HG02588 (cell line): ENCODE measurements around the gene OCA2.

ENCODE experiments used
- ATAC-seq: cut with Tn5 transposase; IDR thresholded peaks from one replicate; pipeline ENCODE4 v1.9.1; 2021; ENCODE audit warnings: mild to moderate bottlenecking, moderate library complexity; ENCODE audit not compliant: unreplicated experiment

The OCA2 gene

DNA sequence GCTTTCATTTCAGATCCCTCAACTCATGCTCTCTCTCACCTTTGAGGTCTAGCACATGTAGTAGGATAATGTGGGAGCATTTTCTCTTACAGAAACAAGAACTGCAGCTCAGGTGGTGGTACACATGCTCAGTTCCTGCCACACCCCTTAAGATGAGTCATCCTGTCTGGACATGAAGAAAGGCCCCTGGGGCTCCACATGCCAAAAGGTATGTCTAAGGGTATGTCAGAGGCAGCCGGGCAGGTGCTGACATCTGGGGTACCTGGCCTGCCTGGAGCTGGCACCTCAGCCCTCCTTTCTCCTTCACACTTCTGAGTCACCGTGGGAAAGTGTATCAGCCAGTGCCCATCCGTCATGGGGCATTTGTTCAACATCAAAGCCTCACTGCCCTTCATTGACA, 209.9 kb downstream of the OCA2 start:
- no peak for ATAC-seq

DNA sequence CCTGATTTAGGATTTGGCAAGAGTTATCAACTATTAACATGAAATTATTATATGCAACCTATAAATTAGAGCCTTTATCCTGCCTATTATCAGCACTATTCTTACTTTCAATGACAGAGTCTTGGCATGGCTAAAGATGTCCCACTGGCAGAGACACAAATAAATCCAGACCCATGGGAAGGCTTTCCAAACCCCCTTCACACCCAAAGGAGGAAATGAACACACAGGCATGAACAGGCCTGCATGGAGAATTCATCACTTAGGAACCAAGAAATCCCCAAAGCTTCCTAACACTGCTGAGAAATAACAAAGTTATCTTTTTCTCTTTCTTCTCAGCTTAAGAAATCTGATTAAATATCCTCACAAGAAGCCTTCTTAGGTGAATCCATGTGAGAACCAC, 213.9 kb downstream of the OCA2 start:
- ATAC-seq, result no peak

GRCh38 chr15:27884726-27885125, 214.4 kb downstream of the OCA2 start:
- ATAC-seq, result no peak

DNA sequence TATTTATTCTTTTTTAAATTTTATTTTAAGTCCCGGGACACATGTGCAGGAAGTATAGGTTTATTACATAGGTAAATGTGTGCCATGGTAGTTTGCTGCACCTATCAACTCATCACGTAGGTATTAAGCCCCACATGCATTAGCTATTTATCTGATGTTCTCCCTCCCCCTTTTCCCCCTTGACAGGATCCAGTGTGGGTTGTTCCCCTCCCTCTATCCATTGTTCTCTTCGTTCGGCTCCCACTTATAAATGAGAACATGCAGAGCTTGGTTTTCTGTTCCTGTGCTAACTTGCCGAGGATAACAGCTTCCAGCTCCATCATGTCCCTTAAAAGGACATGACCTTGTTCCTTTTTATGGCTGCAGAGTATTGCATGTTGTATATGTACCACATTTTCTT, 220.3 kb downstream of the OCA2 start:
- no peak for ATAC-seq

DNA sequence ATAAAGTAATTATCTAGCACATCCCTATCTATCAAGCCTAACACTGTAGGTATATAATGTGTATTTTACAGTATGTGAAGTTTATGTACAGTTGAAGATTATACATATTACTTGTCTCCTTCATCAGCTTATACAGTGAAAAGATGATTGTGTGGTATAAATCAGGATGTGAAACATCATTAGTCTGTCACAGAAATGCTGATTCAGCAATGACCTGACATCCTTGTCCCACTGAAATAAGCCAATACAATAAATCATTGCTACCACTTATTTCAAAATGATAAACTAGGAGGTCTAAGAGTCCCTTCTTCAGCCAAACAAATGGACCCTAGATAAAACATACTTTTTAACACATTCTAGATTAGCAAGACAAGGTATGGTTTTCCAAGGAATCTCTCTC, 225.3 kb downstream of the OCA2 start:
- no peak for ATAC-seq

DNA sequence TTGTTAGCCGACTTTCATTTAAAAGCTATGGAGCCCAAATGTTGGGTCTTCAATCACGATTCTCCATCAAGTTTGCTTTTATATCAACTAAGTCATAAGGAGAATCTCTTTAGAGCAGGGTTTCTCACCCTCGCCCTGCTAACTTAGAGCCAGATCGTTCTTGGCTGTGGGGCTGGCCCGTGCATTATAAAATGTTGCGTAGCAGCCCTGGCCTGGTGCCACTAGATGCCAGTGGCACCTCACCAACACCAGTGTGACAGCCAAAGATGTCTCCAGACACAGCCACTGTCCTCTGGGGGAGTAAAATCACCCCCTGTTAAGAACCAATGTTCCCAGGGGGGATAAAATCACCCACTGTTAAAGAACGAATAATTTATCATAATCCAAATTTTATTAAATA, 226.1 kb downstream of the OCA2 start:
- no peak for ATAC-seq

GRCh38 chr15:27872355-27872754, 226.8 kb downstream of the OCA2 start:
- ATAC-seq, result no peak

GRCh38 chr15:27871902-27872260, 227.2 kb downstream of the OCA2 start:
- ATAC-seq, result no peak

- ATAC-seq, result no peak
These were observed 227.8 kb downstream of the OCA2 start for GRCh38 chr15:27871078-27871901.

DNA sequence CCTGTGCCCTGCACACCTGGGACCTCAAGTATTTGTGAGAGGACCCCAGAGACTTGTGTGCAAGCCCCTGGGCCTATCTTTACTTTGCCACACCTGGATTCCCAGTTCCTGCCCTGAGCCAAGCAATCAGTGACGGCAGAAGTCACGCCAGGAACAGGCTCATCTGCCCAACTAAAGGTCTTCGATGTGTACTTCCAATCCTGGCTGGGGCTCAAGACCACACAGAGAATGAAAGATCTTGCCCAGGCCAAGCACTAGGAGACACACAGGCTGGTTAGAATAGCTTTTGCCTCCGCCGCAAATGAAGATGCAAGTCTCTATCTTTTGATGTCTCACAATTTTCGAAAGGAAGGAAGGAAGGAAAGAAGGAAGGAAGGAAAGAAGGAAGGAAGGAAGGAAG, 228.8 kb downstream of the OCA2 start:
- ATAC-seq, result no peak

- ATAC-seq, result no peak
These were observed 229.3 kb downstream of the OCA2 start for GRCh38 chr15:27869697-27870281.

DNA sequence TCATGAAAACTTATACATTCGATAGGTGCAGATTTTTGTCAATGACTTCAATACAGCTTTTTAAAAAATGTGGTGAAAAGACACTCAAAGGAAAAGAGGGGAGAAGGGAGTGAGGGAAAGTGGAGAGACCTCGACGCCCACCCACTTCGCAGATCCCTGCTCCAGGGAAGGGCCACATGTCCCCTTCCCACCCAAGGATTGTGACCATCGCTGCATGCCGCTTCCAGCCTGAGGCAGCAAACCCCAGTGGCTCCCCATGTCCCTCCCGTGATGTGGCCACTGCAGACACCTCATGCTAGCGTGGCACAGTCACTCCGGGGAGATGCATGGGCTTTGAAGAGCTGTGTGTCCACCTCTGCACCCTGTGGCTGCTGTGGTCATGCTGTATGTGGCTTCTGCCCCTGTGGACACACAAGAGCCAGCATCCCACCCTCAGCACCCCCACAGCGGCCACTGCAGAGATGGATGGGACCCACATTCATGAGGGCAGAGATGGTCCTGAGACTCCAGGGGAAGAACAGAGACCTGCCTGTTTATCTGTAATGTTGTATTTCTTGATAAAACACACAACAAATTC, 230.2 kb downstream of the OCA2 start:
- ATAC-seq, result no peak

DNA sequence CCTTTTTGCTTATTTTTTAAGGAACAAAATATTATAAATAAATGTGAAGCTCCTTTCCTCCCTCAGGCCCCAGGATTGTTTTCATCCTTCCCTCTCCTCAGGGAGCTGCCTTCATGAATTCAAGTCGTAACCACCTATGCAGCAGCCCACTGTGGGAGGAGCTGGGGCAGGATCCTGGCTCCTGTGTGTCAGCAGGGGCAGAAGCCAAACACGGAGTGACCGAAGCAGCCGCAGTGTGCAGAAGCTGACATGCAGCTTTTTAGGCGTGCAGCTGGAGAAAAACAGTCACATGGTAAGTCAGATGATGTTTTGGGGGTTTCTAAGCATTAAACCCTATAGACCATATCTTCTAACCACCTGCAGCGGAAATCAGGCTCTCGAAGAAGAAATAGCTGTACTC, 231.3 kb downstream of the OCA2 start:
- ATAC-seq, result no peak

DNA sequence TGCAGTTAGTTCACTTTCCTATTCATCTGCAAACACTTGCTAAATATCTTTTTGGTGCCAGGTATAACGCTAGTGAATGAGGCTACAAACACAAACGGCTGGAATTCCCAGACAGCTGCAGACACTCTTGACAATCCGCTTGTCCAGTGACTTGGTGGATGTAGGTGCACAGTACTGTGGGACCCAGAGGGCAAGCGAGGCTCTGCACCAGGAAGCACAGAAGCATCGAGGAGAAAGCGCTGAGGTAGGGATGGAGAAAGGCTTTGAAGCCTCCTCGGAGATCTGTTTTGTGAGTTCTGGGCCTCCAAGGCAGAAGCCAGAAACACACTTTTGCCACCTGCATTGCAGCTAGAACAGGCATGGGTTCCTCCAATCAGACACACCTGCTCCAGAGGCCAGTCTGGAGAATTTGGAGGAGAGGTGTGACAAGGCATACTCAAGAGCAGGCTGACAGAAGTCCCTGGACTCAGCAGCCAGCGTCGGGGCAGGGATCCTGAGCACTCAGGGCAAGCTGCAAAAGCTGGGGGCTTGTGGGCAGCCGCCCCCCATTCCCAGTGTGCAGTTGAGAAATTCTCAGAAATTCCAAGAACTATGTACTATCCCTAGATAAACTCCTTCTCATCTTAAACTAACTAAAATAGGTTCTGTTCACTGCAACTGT, 232.5 kb downstream of the OCA2 start:
- no peak for ATAC-seq

DNA sequence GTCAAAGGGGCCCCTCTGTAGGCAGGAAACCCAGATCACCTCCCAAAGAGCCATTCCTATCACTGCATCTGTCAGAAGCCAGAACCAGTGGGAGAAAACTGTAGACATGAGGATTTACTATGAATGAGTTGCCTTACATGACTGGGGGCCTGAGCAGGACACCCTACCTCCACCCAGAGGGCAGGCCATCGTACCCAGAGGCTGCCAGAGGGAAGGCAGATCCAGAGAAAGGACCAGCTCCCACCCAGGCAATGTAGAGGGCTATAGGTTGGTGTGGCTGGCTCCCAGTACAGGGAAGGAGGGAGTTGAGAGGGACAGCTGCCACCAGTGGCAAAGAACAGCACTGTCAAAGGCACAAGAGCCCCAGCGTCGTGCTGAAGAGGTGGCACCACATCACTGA, 233.2 kb downstream of the OCA2 start:
- no peak for ATAC-seq

DNA sequence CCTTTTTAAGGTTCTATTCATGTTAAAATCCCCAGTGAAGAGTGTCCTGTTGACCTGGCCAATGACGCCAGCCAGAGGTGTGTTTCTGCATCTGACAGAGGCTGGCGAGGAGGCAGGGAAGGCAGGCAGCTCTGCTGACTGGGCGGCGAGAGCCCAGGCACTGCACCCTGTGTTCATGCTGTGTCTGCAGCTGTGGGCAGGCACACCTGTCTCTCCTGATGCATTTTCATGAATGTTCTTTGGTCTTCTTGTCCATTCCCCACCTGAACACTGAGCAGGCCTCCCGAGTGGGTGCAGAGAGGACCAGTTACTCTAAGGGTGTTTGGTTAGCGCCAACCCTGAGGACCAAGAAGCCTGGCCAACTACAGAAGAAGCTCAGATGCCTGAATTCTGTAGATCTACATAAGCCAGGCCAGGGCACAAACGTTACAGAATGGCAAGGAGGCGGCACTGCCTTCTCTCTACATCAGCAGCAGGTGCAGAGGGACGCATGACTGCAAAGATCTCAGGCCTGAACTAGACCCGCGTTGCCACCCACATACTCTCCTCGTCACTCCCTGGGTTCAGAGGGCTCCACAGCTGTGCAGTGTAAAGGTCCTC, 233.7 kb downstream of the OCA2 start:
- ATAC-seq, result no peak

GRCh38 chr15:27864719-27865118, 234.4 kb downstream of the OCA2 start:
- no peak for ATAC-seq

DNA sequence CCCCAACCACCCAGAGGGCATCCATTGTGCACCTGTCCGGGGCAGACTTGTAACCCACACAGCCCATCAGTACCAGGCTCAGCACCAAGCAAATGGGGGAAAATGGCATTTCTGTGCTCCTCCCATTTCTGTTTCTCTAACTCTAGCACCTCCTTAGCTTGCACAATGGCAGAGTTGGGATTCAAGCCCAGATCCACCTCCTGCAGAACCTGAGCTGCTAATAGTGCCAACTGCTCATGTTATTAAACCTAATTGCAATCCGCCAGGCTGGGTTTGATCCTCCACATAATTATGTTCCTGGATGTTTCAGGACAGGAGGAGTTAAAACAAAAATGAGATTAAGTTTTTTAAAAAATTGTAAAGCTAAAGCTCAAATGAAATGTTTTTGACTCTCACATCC, 235.0 kb downstream of the OCA2 start:
- no peak for ATAC-seq

DNA sequence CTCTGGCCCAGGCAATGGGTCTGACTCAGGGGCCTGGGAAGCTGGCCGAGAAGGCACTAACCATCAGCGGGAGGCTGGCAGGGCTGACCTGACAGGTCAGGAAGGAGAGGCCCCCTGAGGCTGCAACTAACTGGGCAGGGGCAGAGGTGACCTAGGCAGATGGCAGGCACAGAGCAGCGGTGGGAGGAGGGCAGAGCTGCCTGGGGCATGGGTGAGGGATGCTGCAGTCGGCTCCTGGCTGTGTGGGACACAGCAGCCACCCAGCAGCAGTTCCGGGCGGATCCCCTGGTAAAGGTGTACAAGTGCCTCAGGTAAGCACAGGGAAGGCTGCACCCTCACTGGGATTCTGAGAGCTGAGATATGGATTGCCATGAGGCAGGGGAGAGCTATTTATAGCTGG, 236.1 kb downstream of the OCA2 start:
- ATAC-seq, result no peak

DNA sequence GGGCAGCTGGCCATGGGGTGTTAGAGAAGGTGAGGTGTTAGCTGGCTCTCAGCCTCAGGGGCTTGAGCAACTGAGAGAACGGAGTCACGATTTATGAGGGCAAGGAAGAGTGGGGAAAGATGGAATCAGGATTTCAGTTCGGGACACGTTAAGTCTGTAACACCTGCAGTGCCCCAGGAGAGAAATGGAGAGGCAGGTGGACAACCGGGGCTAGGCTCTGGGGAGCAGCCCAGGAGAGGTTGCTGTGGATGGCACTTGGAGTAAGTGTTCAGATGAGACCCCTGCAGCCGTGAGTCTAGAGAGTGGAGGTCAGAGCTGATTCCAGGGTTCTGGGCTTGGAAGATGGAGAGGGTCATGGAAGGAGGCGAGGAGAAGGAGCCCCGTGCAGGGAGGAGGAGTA, 237.9 kb downstream of the OCA2 start:
- no peak for ATAC-seq

- no peak for ATAC-seq
These were observed 244.0 kb downstream of the OCA2 start for GRCh38 chr15:27855137-27855536.

DNA sequence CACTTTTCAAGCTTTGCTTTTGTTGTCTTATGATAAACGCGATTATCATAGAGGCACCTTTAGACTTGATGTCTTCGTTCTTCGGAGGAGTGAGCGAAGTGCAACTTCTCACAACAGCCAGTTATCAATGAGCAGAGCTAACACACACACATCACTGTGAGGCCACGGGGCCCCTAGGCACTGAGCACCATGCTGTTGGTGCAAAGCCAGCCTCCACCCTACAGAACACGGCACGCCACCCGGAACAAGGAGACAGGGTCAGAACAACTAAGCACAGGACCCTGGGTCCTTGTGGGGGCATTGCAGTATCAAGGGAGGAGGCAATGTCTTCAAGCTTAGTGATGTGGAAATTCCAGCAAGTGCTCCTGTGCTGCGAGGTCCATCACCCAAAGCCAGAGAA, 244.5 kb downstream of the OCA2 start:
- ATAC-seq, result no peak
